ENCODE data around the gene OSTF1.

GRCh38 chr9:75186767-75187380 lies 98.6 kb downstream of the OSTF1 start:
- TF ChIP-seq CTCF (conservative IDR thresholded peaks at IDR 0.05 in 1 of 2, IDR thresholded peaks at IDR 0.05 in 1 of 2; ENCODE audit: low read depth in 1 of 2, low read length in 2 of 2) (peak; percentile 42 to 82), EZH2 (IDR thresholded peaks at IDR 0.05; ENCODE audit: low read length, missing control alignments) (no peak)
